HFF-Myc (cell line): ENCODE results near the gene CHST1.

Experiments
- DNase-seq: peaks from one replicate; pipeline ENCODE4 v3.0.0-alpha.2; 2011; ENCODE audit warnings: low read depth; ENCODE audit errors: extremely low read depth
- H3K4me3 ChIP-seq: replicated peaks from 2 replicates; pipeline ENCODE4 v1.5.1; 2011; ENCODE audit warnings: low read depth, mild to moderate bottlenecking, control low read depth, low read length
- TF ChIP-seq, protein P1 (sequence below): IDR thresholded peaks from 2 replicates; pipeline ENCODE4 v1.5.1; 2012; ENCODE audit warnings: mild to moderate bottlenecking, low read depth, low read length, control low read depth; ENCODE audit errors: missing control alignments

The CHST1 gene

DNA sequence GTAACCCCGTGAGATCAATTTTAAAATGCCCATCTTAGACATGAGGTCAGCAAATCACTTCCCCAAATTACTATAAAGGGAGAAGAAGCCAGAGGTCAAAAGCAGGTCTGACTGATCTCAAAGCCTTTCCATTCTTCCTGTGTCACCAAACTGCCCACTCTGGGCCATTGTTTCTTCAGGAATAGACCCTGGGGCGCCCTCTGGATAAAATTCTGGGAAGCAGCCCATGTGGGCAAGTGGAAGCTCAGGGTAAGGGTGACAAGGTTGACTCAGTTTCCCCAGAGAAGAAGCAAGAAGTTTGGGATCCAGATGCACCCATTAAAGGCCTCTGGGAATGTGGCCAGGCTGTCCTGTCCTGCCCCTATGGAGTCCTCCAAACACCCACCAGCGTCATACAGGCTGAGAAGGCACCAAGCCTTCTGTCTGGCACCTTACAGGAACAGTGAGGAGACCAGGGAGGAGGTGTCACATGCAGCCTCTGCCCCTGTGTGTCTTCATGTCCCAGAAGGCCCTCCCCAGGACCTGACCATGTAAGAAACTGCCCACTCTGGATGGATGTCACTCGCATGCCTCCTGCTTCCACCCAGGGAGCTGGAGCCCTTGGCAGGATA is 50.1 kb downstream of the CHST1 start:
- DNase-seq: no peak
- H3K4me3 ChIP-seq: no peak overlapping the region
- TF ChIP-seq, protein P1, sequence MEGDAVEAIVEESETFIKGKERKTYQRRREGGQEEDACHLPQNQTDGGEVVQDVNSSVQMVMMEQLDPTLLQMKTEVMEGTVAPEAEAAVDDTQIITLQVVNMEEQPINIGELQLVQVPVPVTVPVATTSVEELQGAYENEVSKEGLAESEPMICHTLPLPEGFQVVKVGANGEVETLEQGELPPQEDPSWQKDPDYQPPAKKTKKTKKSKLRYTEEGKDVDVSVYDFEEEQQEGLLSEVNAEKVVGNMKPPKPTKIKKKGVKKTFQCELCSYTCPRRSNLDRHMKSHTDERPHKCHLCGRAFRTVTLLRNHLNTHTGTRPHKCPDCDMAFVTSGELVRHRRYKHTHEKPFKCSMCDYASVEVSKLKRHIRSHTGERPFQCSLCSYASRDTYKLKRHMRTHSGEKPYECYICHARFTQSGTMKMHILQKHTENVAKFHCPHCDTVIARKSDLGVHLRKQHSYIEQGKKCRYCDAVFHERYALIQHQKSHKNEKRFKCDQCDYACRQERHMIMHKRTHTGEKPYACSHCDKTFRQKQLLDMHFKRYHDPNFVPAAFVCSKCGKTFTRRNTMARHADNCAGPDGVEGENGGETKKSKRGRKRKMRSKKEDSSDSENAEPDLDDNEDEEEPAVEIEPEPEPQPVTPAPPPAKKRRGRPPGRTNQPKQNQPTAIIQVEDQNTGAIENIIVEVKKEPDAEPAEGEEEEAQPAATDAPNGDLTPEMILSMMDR: no peak

DNA sequence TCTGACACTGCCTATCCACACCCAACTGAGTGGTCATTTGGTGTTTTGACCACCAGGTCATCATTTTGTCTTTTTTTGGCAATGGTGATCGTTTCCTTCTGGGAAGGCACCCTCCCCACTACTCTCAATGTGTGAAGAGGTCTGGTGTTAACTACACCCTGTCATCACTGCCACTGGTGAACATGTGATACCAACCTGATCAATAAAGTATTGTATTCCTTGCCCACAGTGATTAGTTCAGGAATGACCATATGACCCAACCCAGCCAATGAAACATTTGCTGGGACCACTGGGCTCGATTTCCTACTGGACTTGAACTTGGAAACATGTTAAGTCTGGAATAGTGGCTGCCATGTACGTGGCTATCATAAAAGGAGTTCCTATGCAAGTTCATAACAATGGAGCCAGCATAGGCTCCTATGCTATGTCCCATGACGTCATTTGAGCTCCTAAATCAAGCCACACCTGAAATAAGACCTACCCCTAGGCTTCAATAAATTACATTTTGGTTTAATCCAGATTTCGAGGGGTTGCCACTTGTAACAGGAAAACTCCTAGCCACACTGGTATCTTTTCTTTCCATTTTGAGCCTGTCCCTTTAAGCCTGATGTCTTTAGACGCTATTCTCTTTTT is 51.1 kb downstream of the CHST1 start:
- no peak overlapping the region for H3K4me3 ChIP-seq
- no peak for DNase-seq

DNA sequence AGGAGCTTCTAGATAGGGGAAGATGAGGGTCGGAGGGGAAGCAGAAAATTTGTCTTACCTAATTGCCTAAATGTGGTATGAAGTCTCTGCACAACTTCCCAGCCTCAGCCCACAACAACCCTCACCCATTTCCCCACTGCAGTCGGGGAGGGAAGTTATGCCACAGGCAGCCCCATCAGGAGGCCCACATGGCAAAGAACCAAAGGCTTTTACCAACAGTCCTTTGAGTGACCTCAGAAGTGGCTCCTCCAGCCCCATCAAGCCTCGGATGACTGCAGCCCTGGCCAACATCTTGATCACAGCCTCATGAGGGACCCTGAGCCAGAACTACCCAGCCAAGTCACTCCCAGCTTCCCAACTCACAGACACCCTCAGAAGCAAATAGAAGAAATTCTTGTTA is 54.8 kb downstream of the CHST1 start:
- DNase-seq: no peak
- TF ChIP-seq, protein P1: no peak

More for the DNA sequence above, 51.1 kb downstream of the CHST1 start:
- TF ChIP-seq, protein P1: no peak

DNA sequence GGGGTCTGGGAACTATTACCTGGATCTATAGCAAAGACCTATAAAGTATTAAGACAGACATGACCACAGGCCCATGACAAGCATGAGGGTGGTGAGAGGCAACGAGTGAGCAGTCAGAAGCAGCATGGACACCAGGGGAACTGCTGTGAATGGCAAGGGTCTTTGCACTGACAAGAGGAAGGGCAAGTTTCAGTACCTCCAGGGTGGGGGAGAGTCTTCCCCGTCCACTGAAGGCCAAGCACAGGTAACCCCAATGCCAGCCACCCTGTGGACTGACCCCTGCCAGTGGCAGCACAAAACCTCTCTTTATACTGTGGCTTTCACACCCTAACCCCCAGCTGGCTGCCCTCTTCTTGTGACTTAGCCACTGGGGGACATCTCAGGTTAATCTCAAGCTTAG is 55.5 kb downstream of the CHST1 start:
- DNase-seq: no peak
- no peak overlapping the region for H3K4me3 ChIP-seq
- TF ChIP-seq, protein P1: no peak

More for the DNA sequence above, 54.8 kb downstream of the CHST1 start:
- no peak overlapping the region for H3K4me3 ChIP-seq

DNA sequence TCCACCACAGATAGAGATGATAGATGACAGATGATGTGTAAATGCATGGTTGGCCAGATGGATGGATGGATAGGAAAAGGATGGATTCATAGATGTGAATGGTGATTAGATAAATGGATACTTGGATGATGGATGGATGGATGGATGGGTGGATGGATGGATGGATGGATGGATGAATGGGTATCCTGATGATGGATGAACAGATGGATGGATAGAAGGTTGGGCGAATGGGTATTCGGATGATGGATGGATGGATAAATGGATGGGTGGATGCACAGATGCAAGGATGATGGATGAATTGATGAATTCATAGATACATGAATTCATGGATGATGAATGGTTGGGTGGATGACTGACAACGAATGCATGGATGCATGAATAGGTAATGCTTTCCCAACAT is 56.1 kb downstream of the CHST1 start:
- TF ChIP-seq, protein P1: no peak
- H3K4me3 ChIP-seq: no peak overlapping the region
- no peak for DNase-seq

DNA sequence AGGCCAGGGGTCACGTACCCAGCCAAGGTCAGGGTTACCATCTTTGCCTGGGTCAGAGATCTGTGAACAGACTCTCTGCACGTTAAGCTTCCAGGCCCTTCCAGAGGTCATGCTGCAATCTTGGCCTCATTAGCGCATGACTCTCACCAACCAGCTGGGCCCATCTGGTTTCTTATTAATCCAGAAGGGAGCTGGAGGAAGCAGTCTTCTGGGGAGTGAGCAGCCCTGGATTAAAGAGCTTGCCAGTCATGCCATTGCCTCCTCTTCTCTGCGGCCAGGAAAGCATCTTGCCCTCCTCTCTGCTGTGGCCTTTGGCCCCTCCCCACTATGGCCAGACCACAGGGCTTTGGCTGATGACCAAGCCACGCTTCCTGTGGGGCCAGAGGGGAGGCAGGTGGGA is 57.4 kb downstream of the CHST1 start:
- DNase-seq: no peak
- H3K4me3 ChIP-seq: no peak overlapping the region
- TF ChIP-seq, protein P1: no peak
